Stimulated activated CD4-positive, alpha-beta T cell treated with anti-CD3 and anti-CD28 coated beads, Interleukin-4, amount 100 ng/mL, for 48 hours (primary cell): ENCODE data around the gene GSDME.
A peak's percentile ranks its signal among the peaks of the same experiment; 100 is the strongest.

ENCODE experiments used
- DNase-seq, 2 donors: peaks; one replicate each; pipeline ENCODE4 v3.0.0-alpha.2; 2020; ENCODE audit warnings: low read depth in 2 of 2

Gene GSDME

DNA sequence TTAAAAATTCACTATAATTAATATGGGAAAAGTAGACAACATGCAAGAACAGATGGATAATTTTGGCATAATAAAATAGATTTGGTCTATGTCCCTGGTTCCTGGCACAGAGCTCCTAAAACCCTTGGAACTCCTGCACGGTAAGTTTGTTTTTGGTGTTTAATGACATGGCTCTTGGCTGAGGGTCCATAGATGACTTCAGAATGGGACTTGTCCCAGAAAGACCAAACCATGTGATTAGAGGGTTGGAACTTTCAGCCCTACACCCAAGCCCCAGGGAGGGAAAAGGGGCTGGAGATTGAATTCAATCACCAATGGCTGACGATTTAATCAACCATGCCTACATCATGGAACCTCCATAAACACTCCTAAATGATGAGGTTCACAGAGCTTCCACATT is 12.6 kb upstream of the GSDME start:
- DNase-seq = no peak

- no peak for DNase-seq
Measured at GRCh38 chr7:24769014-24769830, 12.0 kb upstream of the GSDME start.

DNA sequence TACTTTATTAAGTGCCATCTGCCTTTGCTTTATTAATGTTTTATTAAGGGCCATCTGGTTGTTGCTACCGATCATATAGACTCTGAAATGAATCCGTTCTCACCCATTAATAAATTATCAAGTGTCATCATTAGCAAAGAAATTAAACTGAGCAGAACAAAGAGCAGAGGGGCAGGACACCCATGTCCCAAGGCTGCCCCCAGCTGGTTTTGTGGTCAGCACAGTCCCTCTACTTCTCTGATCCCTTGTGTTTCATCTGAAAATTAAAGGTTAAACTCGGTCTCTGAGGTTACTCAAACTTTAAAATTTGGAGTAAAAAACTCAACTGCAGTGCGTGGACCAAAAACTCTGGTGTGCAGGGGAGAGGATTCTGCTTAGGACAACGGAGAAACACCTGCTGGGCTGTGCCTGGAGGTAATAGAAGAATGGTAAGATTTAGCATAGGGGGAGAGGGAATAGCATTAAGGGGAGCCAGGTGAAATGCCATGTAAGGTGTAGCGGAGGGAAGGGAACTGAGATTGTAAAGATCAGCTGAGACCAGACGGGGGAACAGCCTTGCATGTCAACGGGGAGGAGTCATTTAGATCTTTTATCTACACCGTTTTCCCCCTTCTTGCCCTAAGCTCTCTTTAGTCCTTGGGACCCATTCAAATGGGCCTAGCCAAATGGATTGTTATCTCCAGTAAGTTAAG is 10.8 kb upstream of the GSDME start:
- no peak for DNase-seq

GRCh38 chr7:24764972-24765744 is 7.9 kb upstream of the GSDME start:
- no peak for DNase-seq

GRCh38 chr7:24764011-24764410 is 6.7 kb upstream of the GSDME start:
- no peak for DNase-seq

GRCh38 chr7:24763303-24763901 is 6.1 kb upstream of the GSDME start:
- no peak for DNase-seq

- DNase-seq = no peak
Measured at GRCh38 chr7:24762771-24763170, 5.5 kb upstream of the GSDME start.

DNA sequence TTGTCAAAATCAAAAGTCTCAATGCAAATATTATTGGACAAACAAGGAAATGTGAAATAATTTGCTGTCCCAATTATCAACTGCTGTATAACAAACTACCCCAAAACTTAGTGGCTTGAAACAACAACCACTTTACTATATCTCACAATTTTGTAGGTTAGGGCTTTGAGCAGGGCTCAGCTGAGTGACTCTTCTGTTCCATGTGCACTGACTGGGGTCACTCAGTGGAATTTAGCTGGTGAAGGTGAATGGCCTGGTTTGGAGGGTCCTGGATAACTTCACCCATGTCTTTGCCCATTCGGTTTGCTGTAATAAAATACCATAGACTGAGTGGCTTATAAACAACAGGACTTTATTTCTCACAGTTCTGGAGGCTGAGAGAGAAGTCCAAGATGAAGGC is 3.7 kb upstream of the GSDME start:
- DNase-seq = no peak

DNA sequence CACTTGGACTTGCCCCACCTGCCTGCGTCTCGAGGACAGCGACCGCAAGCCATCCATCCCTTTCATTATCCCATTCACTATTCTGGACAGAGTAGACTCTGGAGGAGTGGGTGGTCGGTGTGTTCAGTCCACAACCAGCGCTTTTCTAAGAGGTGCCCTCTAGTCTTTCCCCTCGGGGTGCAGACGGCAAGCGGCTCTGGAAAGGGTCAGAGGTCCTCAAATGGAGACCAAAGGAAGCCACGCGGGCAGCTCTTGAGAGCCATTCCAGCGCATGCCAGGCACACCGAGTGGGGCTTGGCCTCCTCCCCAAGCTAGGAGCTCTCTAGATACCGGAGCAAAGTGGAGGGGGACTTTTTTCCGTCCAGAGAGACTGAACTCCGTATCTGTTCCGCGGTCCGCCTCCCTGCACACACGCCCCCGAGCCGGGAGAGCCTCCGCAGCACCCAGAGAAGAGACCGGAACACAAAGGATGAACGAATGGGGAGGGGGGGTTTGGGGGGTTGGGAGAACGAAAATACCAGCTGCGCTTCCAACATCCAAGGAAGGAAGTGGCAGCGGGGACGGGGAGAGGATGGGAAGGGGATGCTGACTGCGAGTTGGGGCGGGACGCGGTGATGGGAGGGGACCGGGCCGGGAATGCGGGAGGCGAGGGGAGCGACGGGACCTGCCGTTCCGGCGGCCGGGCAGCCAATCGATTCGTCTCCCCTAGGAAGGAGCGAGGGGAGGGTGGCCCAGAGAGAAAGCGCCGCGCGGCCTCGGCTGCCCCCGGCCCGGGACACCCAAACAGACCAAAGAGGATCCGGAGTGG is 515 bp downstream of the GSDME start:
- DNase-seq = peak in 1 of 2 donors; percentile 16

DNA sequence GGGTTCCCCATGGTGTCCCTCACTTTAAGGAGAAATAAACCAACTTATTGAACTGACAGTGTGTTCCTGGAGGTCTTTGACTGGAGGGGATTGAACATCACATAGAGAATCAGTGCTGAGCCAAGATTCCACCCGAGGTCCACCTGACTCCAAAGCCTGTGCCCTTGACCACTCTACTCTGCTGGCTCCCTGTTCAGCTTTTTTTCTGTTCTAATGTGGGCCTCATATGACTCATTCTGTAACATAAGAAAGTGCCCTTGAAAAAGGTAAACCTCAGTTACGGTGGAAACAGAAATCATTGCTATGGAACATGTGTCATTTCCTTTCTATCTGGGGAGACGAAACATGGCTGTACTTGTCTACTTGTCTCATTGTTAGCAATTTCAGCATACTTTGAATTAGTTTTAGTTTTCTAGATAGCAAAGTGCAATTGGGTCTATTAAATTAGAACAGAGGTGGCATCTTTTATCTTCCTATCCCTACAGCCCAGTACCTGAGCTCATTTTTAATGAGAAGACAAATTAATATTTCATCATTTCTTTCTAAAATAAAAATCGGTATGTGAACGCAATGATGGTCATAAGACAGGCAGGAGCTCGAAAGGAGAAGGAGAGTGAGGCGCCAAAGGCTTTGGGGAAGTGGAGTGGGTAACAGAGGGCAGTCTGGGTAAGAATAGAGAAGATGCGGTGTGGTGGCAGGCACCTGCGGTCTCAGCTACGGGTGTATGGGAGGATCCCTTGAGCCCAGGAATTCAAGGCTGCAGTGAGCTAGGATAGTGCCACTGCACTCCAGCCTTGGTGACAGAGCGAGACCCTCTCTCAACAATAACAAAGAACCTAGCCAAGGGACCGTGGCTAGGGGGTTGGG is 1.5 kb downstream of the GSDME start:
- DNase-seq = no peak

DNA sequence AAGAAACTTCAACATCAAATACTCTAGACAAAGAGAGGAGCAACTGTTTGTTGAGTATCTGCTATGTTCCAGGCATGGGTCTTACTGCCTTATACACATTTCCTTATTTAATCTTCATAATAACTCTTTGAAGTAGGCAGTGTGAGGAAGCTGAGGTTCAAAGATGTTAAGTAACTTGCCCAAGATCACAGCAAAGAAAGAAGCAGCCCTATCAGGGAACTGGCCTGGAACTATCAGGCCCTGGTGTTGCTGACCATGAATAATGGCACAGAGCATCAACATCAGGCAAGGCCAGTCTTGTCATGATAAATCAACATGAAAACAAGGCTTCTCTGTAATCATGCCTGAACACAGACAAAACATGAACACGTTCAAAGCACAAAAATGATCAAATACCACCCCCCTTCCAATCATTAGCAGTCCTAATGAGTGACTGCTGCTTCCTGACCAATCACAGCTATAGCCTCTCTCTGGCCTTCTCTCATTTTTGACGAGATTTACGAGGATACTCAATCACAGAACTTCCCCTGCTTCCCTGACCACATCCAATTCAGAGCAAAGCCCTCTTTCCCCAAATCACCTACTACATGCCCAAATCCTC is 2.3 kb downstream of the GSDME start:
- no peak for DNase-seq

- DNase-seq = no peak
Measured at GRCh38 chr7:24752073-24752800, 5.0 kb downstream of the GSDME start.

- DNase-seq = no peak
Measured at GRCh38 chr7:24751484-24751883, 5.8 kb downstream of the GSDME start.

GRCh38 chr7:24750441-24751055 is 6.7 kb downstream of the GSDME start:
- DNase-seq = no peak

GRCh38 chr7:24748521-24748920 is 8.7 kb downstream of the GSDME start:
- no peak for DNase-seq

DNA sequence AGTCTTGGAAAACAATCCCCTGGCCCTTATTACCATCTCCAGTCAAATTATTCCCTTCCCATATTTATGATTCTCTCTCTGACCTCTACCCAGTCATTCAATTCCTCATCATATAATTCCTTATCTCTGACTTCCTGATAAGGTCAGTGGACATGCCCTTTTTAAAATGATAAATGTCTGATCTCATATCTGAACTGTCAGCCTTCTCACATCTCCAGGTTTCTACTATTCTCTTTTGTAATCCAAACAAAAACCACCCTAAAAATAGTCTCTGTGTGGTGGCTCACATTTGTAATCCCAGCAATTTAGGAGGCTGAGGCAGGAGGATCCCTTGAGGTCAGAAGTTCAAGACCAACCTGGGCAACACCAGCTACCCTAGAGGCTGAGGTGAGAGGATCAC is 11.9 kb downstream of the GSDME start:
- DNase-seq = no peak

- DNase-seq = no peak
Measured at GRCh38 chr7:24743471-24743870, 13.8 kb downstream of the GSDME start.

DNA sequence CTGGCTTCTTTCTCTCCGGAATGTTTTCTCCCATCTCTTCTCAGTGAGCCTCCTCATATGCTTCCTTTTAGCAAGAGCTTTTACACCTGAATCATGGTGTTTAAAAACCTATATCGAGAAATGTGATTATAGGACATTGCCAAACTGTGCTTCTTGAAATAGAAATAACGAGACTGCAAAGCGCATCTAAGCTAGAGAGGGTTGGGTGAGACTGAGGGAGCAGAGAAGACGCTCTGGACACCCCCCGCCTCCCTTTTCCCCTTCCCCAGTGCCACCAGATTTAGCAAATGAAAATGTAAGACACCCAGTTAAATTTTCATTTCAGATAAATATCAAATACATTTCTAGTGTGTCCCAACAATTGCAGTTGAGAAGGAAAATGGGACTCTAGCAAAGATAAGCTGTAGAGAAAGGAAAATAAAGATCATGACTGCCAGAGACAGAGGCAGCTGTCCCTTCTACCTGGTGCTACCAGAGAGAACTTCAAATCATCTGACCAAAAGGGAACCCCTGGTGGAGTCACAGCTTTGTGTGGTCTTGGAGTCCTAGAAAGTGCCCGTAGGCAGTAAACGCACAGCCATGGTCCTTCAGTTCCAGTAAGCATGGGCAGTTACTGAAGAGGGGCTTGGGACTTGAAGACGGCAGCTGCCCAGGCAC is 14.6 kb downstream of the GSDME start:
- no peak for DNase-seq
